HG02840 (cell line): ENCODE results near the gene ZFP69B.
"Not testable (repeated sequence)": the region's sequence is repeated elsewhere in the genome, so short reads cannot be mapped to it uniquely, and the experiment has no call there.

ENCODE experiments used
- ATAC-seq: cut with Tn5 transposase; IDR thresholded peaks from one replicate; pipeline ENCODE4 v1.9.1; 2021; ENCODE audit warnings: mild to moderate bottlenecking, moderate library complexity, moderate number of reproducible peaks; ENCODE audit not compliant: unreplicated experiment, low FRiP score

The ZFP69B gene

GRCh38 chr1:40435471-40435870, 14.8 kb upstream of the ZFP69B start:
- no peak for ATAC-seq

GRCh38 chr1:40435876-40436275, 14.4 kb upstream of the ZFP69B start:
- no peak for ATAC-seq

DNA sequence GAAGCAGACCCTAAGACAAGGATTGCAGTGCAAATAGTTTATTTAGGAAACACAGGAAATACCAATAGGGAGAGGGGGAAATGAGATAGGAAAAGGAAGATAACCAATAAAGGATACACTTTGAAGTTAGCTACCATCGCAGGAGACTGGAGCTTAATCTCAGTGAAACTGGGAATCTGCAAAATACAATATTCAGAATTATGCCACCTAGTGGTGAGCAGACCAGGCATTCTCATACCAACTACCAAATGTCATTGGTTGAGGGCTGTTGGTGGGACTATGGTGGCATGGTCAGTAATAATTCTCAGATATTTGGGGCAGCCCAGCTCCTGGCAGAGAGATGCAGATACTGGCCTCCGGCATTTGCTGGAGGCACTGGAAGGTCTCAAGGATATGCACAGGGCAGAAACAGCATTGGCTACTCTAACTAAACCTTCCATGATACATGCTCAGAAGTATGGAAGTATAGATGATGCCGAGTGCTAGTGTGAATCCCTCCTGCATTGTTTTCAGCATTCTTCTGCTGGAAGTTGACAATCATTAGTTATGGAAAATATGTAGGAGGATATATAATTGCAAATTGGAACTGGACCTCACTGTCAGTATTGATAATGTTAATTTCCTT, 11.8 kb upstream of the ZFP69B start:
- no peak for ATAC-seq

DNA sequence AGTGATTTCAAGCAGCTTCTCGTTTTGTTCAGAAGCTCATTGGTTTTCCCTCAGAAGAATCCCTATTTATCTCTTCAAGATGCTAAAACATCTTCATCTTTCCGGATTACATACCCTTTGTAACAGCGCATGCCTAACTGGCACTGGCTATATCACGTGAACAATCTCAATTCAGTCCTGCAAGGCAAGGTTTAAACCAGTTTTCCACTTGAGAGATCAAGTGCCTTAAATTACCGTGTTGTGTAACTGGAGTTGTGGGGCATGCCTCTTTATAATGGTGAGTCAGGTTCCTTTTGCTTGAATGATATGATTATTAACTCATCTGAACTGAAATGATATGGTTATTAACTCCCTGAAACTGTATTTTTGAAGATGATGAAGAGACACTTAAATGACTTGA, 11.0 kb upstream of the ZFP69B start:
- ATAC-seq = no peak

DNA sequence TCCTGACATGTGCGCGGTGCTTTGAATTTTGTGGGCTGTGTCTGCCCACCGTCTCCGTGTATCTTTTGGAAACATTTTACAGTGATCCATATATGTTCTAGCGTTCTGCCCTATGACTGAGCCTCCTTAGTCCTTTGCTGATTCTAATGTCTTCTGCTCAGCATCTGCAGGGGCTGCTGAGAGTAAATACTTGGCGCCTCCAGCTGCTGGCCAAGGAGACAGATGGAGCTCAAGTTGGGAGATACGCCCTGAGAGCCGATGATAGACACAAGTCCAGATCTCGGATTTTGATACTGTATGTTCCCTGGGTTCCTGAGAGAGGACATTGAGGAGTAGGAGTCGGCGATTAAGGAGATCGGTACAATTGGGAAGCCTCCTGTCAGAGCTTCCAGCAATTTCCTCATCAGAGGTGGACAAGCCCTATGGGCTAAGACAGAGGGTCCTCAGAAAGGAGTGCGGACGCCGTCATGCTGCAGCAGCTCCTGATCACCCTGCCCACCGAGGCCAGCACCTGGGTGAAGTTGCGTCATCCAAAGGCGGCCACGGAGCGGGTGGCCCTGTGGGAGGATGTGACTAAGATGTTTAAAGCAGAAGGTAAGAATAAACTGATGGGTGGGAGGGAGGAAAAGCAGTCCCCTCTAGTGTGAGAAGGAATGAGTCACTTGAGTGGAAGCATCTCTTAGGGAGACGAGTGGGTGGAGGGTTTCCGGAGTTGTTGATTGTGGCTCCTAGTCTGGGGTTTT, 390 bp downstream of the ZFP69B start:
- ATAC-seq = peak; percentile 11

- ATAC-seq = no peak
These were observed 936 bp downstream of the ZFP69B start for GRCh38 chr1:40451238-40451585.

DNA sequence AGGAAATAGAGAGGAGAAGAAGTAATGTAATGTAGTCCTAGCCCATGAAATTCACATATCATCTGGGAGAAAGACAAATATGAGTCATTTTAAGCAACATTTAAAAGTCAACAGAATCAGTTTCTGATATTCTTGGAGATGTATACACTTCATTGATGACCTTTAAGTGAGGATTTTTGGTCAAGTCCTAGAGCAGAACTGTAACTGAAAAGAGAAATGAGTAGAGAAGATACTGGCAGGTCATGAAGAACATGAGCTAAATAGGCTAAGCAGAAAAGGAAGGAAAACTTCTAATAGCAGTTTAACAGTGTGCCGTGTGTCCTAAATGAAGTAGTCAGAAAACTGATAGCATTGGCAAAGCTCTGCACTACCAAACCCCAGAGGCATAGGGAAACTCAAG, 4.6 kb downstream of the ZFP69B start:
- ATAC-seq = no peak

- ATAC-seq = no peak
These were observed 12.8 kb downstream of the ZFP69B start for GRCh38 chr1:40462956-40463590.

DNA sequence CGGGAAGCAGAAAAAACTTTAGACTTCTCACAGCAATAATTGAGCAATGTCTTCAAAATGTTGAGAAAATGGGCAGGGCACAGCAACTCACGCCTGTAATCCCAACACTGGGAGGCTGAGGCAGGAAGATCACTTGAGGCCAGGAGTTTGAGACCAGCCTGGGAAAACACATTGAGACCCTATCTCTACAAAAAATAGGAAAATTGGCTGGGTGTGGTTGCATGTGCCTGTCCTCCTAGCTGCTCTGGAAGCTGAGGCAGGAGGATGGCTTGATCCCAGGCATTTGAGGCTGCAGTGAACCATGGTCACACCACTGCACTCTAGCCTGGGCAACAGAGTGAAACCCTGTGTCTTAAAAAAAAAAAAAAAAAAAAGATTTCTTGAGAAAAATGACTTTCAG, 19.1 kb downstream of the ZFP69B start:
- no peak for ATAC-seq

GRCh38 chr1:40475268-40475667, 25.0 kb downstream of the ZFP69B start:
- no peak for ATAC-seq

DNA sequence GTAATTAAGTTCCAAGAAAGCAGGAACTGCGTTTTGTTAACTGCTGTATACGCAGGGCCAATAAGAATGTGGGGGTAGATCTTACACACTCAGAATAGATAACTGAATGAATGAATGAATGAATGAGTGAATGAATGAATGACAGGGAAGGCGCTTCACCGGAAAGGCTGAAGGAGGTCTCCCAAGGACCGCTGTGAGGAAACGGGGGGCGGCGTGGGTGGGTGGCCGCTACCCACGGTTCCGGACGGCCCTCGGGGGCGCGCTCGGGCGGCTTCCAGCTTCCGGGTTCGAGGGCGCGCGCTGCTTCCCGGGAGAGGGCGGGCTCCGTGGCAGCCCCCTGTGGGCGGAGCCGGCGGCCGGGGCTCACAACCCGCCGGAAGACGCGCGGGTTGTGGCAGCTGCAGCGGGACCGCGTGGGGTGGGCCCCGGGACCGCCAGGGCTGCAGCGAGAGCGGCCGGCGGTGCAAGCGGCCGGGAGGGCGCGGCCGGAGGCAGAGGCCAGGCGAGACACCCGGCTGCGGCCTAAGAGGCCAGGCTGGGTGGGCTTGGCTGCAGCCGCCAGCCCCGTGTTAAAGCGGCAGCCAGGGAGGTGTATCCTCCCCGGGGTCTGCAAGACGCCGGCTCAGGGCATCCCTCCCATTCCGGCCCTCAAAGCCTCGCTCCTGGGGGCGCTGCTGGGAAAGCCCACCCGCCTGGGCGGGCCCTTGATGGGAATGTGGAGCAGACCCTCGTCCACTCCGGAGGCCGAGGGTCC, 26.8 kb downstream of the ZFP69B start, which contains the start of gene ZFP69:
ZFP69 (plus strand) TSS at position 367 of the 754 bp plus-strand sequence. CDS start 2,072 bp downstream, outside the sequence.
- no peak for ATAC-seq

DNA sequence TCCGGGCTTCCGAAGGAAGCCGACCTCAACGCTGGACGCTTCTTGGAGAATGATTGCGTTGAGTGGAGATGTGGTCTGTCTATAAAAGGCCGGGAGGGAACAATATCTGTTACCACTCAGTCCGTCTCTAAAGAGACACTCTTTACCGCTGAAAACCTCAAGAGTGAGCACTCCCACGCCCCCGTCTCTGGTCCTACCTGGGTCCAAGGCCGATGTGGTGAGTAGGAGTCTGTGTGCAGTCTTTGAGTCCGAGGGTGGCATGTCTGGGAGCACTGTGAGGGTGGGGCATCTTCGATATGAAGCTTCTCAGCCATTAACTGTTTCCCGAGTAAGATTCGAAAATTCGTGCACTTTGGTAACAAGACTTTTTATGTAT, 27.4 kb downstream of the ZFP69B start:
- ATAC-seq = no peak

DNA sequence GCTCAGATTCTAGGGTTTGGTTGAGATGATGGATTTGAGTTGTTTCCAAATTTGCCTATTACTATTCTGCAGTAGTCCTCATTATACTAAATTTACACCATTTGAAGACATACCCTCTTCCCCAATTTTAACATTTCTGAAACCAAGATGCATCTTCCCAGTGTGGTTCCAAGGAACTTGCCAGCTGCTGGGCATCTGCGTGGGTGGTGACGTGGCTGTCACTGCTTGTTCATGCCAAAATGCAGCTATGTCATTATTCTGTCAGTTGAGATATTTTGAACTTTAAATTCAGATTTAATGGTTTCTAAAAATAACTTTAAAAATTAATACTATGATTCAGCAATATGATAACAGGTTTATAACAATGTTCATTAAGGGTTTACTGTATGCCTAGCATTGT, 28.0 kb downstream of the ZFP69B start:
- ATAC-seq = no peak

DNA sequence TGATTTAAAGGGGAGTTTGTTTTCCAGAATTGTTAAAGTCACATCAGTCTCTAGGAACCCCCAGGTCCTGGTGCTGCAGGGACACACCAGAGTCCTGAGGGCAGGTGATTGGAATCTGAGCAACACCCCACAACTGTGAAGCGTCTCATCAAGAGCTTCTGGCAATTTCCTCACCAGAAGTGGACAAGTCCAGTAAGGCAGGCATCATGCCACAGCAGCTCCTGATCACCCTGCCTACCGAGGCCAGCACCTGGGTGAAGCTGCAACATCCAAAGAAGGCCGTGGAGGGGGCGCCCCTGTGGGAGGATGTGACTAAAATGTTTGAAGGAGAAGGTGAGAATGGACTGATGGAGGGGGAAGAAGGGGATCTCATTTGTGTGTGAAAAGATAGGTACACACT, 28.9 kb downstream of the ZFP69B start:
- no peak for ATAC-seq

GRCh38 chr1:40495315-40495903, 45.1 kb downstream of the ZFP69B start:
- no peak for ATAC-seq

- ATAC-seq = not testable (repeated sequence)
These were observed 52.4 kb downstream of the ZFP69B start for GRCh38 chr1:40502651-40503050.

DNA sequence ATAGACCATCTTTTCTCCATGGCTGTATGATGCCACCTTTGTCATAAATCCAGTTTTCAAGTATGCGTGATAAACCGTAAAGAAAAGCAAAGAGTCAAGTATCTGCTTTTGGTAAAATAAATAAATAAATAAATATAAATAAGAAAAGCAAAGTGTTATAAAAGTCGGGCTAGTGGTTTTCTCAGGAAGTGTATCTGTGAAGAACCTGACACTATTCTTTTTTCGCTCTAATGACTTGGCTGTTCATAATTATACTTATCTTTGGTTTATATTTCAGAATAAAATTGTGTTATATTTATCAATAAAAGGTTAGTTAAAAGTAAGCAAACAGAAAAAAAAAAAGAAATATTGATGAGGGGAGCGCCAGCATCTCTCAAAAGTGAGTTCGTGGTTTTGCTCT, 57.7 kb downstream of the ZFP69B start:
- ATAC-seq = no peak

DNA sequence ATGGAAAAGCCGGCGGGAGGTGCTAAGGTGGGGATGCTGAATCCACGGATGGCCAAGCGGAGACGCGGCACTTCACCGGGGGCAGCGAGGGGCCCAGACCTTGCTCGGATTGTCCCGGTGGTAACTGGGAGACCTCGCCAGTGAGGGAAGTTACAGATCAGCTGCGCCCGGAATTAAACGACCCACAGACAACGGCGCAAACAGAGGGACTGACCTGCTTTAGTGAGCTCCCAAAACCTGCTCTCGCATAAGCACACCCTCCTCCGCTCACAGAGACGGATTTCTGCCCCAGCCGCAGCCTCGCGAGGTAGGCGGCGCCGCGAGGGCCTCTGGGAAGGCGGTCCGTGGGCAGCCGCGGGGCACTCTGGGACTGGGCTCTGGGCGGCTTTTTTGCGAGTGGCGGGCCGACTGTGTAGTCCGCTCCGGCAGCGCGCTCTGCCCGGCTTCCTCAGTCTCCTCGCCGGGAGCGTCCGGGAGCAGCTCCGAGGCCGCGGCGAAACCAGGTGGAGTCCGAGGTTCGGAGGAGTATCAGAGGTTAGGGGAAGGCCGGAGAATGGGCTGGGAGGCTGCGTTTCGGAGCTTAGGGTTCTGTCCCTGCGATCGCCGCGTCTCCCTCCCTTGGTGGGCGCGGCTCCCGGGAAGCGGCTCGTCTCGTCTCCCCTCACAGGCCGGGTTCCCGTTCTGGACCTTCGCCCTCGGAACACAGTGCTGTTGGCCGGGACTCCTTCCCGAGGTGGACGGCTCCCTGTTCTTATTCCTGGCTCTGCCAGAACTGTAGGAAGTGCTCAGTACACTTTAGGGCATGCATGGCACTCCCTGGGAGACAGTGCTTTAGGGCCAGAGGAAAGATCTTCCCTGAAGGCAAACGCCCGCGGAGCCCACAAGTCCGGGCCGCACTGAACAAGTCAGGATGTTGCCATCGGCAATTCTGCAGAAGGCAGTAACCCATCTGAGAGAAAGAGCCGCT, 58.4 kb downstream of the ZFP69B start, which contains the start of gene EXO5:
EXO5 (plus strand) TSS at position 393 of the 967 bp plus-strand sequence. CDS start 5,778 bp downstream, outside the sequence.
- peak; percentile 83 for ATAC-seq
